Ascending aorta (tissue), 2 donors: ENCODE results near the gene PHLDB2. TPM values are rescaled to one million over a fixed set of nuclear protein-coding genes. Genes with fewer than 3 reads are reported as not detected.

ENCODE experiments used
- DNase-seq, 2 donors: peaks; one replicate each; pipeline ENCODE4 v3.0.0-alpha.2; 2019; ENCODE audit warnings: low spot score in 2 of 2
- H3K27ac ChIP-seq, 2 donors: fragments of 200-600 bp; sonication (generic); one replicate each; pipeline ENCODE4 v1.5.1; 2016 to 2017; ENCODE audit warnings: mild to moderate bottlenecking in 1 of 2
- H3K27me3 ChIP-seq: fragments of 200-600 bp; sonication (generic); one replicate; pipeline ENCODE4 v1.5.1; 2017
- H3K36me3 ChIP-seq, 2 donors: fragments of 200-600 bp; sonication (generic); one replicate each; pipeline ENCODE4 v1.5.1; 2016
- H3K4me1 ChIP-seq, 2 donors: fragments of 200-600 bp; sonication (generic); one replicate each; pipeline ENCODE4 v1.5.1; 2016 to 2017; ENCODE audit warnings: mild to moderate bottlenecking in 1 of 2
- H3K4me3 ChIP-seq, 2 donors: fragments of 200-600 bp; sonication (generic); one replicate each; pipeline ENCODE4 v1.5.1; 2016 to 2017; ENCODE audit warnings: mild to moderate bottlenecking in 1 of 2
- H3K9me3 ChIP-seq, 2 donors: fragments of 200-600 bp; sonication (generic); one replicate each; pipeline ENCODE4 v1.5.1; 2016
- intact Hi-C: fragments of 100-400 bp; cut with DNase I; formaldehyde crosslinking; loops from one replicate; pipeline ENCODE4 v1.15.1; 2023
- total RNA-seq: library from RNA; depleted of rRNA; stranded (reverse); fragments of >200 nt; gene quantifications from one replicate; pipeline ENCODE4 v1.1.0, GENCODE V29; 2016
- TF ChIP-seq, protein P1 (sequence below), 3 experiments: fragments of 200-600 bp in 2 of 3; fragments of 450-650 bp in 1 of 3; sonication (generic) in 2 of 3; IDR thresholded peaks; one replicate each; pipeline ENCODE4 v1.5.1; 2016 to 2019; ENCODE audit warnings: antibody characterized with exemption in 3 of 3, mild to moderate bottlenecking in 1 of 3, moderate library complexity in 1 of 3

Gene PHLDB2
- total RNA-seq, 1 donor from 2014 or later, result 58.6 TPM

DNA sequence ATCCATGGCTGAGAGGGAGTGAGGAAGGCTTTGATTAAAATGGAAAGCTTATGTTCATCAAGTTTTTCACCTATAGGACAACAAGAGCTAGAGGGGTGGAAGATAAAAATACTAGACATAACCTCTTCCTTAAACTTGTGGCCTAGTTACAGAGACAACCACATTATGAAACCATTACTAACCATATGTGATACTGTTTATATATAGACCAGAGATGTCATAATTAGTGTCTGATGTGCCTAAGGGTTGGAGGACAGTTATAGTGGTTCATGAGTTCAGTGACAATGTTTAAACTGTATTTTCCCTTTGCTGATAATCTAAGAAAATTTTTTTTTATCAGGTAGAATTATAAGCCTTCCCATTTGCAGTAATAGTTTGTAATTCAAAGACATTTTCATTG, 23.7 kb downstream of the PHLDB2 start:
- no peaks in the 10 kb centered on the region for H3K27me3 ChIP-seq
- H3K36me3 ChIP-seq, result peaks cover 7 to 30% of the 10 kb centered on the region in 2 donors
- no peak for DNase-seq
- TF ChIP-seq, protein P1, sequence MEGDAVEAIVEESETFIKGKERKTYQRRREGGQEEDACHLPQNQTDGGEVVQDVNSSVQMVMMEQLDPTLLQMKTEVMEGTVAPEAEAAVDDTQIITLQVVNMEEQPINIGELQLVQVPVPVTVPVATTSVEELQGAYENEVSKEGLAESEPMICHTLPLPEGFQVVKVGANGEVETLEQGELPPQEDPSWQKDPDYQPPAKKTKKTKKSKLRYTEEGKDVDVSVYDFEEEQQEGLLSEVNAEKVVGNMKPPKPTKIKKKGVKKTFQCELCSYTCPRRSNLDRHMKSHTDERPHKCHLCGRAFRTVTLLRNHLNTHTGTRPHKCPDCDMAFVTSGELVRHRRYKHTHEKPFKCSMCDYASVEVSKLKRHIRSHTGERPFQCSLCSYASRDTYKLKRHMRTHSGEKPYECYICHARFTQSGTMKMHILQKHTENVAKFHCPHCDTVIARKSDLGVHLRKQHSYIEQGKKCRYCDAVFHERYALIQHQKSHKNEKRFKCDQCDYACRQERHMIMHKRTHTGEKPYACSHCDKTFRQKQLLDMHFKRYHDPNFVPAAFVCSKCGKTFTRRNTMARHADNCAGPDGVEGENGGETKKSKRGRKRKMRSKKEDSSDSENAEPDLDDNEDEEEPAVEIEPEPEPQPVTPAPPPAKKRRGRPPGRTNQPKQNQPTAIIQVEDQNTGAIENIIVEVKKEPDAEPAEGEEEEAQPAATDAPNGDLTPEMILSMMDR (IDR thresholded peaks at IDR 0.05), result no peak
- H3K9me3 ChIP-seq, result peaks cover 0 to 12% of the 10 kb centered on the region in 2 donors
- H3K4me3 ChIP-seq, result no peak overlapping the region
- peaks cover 7 to 12% of the 10 kb centered on the region in 2 donors for H3K4me1 ChIP-seq
- intact Hi-C loops, result no loop called here
- peak overlapping the region; percentile 14 to 51 for H3K27ac ChIP-seq

DNA sequence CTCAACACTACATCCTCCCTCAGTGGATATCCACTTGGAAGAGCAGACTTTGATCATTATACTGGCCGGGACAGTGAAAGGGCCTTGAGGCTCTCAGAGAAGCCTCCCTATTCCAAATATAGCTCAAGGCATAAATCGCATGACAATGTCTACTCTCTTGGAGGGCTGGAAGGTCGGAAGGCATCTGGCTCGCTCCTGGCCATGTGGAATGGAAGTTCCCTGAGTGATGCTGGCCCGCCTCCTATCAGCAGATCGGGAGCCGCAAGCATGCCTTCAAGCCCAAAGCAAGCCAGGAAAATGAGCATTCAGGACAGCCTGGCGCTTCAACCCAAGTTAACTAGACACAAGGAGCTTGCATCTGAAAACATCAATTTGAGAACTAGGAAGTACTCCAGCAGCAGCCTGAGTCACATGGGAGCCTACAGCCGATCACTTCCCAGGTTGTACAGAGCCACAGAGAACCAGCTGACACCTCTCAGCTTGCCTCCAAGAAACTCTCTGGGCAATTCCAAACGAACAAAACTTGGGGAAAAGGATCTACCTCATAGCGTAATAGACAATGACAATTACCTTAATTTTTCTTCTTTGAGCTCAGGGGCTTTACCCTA, 25.4 kb downstream of the PHLDB2 start:
- Histone ChIP-seq H3K4me3 (no peak overlapping the region), H3K36me3 (peaks cover 7 to 31% of the 10 kb centered on the region in 2 donors), H3K4me1 (peaks cover 7 to 12% of the 10 kb centered on the region in 2 donors), H3K9me3 (peaks cover 0 to 12% of the 10 kb centered on the region in 2 donors), H3K27ac (no peak overlapping the region), H3K27me3 (no peaks in the 10 kb centered on the region)
- intact Hi-C loops, result no loop called here
- TF ChIP-seq, protein P1 (IDR thresholded peaks at IDR 0.05), result no peak
- DNase-seq, result no peak

DNA sequence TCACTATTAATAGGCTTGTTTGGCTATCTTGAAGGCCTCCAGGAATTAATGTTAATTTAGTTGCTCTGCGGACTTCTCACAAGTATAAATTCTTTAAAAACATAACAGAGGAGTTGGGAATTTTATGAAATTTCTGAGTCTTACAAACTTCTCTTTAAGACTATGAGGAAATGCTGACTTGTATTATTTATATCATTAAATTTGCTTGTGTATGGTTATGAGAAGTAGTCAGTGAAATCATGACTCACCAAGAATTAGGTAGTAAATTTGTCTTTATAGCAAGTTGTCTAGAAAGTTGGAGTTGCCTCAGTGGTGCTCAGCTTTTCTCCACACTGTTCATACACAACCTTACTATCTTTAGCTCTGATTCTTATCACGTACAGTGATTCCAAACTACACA, 26.5 kb downstream of the PHLDB2 start:
- peaks cover 0 to 6% of the 10 kb centered on the region in 2 donors for H3K9me3 ChIP-seq
- peaks cover 4 to 8% of the 10 kb centered on the region in 2 donors for H3K4me1 ChIP-seq
- intact Hi-C loops, result no loop called here

DNA sequence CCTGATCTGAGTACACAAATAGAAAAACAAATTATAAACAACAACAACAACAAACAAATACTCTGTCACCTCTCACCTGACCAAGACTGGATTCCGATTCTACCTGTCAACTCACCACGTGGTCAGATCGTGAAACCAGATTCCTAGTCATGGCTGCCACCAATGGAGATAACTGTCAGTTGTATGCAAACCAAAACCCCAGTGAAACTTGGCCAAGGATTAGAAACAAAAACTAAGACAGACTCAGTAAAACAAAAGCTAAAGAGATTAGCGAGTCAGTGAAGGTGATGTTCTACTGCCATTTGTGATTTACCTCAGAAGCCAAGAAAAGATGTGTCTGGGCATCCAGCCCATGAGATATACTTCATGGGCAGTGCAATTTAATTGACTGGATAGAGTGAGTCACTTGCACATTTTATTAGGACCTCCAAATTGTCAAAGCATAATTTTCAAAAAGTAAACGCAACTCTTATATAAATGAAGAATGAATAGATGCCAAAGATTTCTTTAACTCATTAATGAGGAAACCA, 31.1 kb downstream of the PHLDB2 start:
- TF ChIP-seq, protein P1 (IDR thresholded peaks at IDR 0.05), result no peak
- peaks cover 1 to 26% of the 10 kb centered on the region in 2 donors for H3K36me3 ChIP-seq
- intact Hi-C loops, result no loop called here
- no peak overlapping the region for H3K4me3 ChIP-seq
- H3K27me3 ChIP-seq, result no peaks in the 10 kb centered on the region
- H3K9me3 ChIP-seq, result no peaks in the 10 kb centered on the region
- DNase-seq, result no peak
- H3K27ac ChIP-seq, result no peak overlapping the region
- no peaks in the 10 kb centered on the region for H3K4me1 ChIP-seq

More for the DNA sequence above, 26.5 kb downstream of the PHLDB2 start:
- H3K27me3 ChIP-seq, result no peaks in the 10 kb centered on the region
- peaks cover 7 to 39% of the 10 kb centered on the region in 2 donors for H3K36me3 ChIP-seq
- TF ChIP-seq, protein P1 (IDR thresholded peaks at IDR 0.05), result no peak
- no peak overlapping the region for H3K4me3 ChIP-seq
- H3K27ac ChIP-seq, result no peak overlapping the region
- no peak for DNase-seq

DNA sequence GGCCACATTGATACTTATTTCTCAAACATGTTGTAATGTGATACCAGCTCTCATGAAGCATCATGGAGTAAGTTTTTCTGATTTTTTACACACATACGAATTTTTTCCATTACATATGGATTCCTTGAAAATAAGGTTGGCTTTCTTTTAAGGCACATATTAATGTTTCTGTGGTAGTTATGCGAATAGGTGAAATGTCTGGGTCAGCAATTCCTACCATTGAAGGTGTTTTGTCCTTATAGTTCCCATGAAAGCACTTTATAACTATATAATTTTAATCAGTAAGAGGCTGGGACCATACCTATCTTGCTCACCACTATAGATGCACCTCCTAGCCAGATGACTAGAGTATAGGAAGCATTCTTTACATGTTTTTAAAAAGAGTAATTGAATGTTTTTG, 33.0 kb downstream of the PHLDB2 start:
- H3K4me3 ChIP-seq, result no peak overlapping the region
- peaks cover 0 to 9% of the 10 kb centered on the region in 2 donors for H3K36me3 ChIP-seq
- no peak for DNase-seq
- H3K4me1 ChIP-seq, result no peaks in the 10 kb centered on the region
- no peak overlapping the region for H3K27ac ChIP-seq
- H3K9me3 ChIP-seq, result no peaks in the 10 kb centered on the region
- TF ChIP-seq, protein P1 (IDR thresholded peaks at IDR 0.05), result no peak
- H3K27me3 ChIP-seq, result no peaks in the 10 kb centered on the region
- intact Hi-C loops, result no loop called here
